SH-SY5Y (cell line): ENCODE data around the gene MATN4.

Experiments used
- GATA2 ChIP-seq: IDR thresholded peaks from 2 replicates; pipeline ENCODE4 v1.6.1; 2011; ENCODE audit warnings: mild to moderate bottlenecking, low read depth, low read length
- GATA3 ChIP-seq: IDR thresholded peaks from 2 replicates; pipeline ENCODE4 v1.6.1; 2011; ENCODE audit warnings: low read depth, mild to moderate bottlenecking, low read length, moderate library complexity

GRCh38 chr20:45294659-45295058 lies 13.4 kb downstream of the MATN4 start:
- TF ChIP-seq GATA3 (no peak), GATA2 (no peak)
